A673 (cell line): ENCODE measurements around the gene C20orf96. TPM values are rescaled to one million over a fixed set of nuclear protein-coding genes. Genes with fewer than 3 reads are reported as not detected.
"Not testable (repeated sequence)": the region's sequence is repeated elsewhere in the genome, so short reads cannot be mapped to it uniquely, and the experiment has no call there.

Experiments
- BruUV-seq: library from RNA; stranded (reverse); fragments of 400-500 nt; replicated peaks from 2 replicates; lab custom pipeline; 2021; lab: Mats Ljungman, UMichigan
- CTCF ChIA-PET: fragments of 300-600 bp; sonication (Branson Sonifier 250); formaldehyde crosslinking; loops from one replicate; lab custom pipeline; 2022; ENCODE audit warnings: antibody characterized with exemption; lab: Charles Lee
- POLR2A ChIA-PET: fragments of 300-600 bp; sonication (Branson Sonifier 250); formaldehyde crosslinking; loops from one replicate; lab custom pipeline; 2022; ENCODE audit warnings: antibody characterized with exemption; ENCODE audit not compliant: low non-redundant PET; lab: Charles Lee
- DNase-seq: peaks from one replicate; pipeline ENCODE4 v3.0.0-alpha.2; 2015; ENCODE audit warnings: low spot score
- H3K27ac ChIP-seq: fragments of 200-600 bp; sonication (generic); 2 replicates; pipeline ENCODE4 v1.5.1; 2016; ENCODE audit warnings: mixed run types, low read depth, mild to moderate bottlenecking, mixed read lengths, antibody characterized with exemption, low read length; ENCODE audit not compliant: poor library complexity, severe bottlenecking
- H3K27me3 ChIP-seq: fragments of 200-600 bp; sonication (generic); replicated peaks from 2 replicates; pipeline ENCODE4 v1.6.1; 2017; ENCODE audit warnings: mixed run types, low read depth, mild to moderate bottlenecking, mixed read lengths, antibody characterized with exemption, low read length; ENCODE audit not compliant: insufficient read depth, poor library complexity
- H3K36me3 ChIP-seq: fragments of 200-600 bp; sonication (generic); 2 replicates; pipeline ENCODE4 v1.6.1; 2016; ENCODE audit warnings: mixed run types, mild to moderate bottlenecking, mixed read lengths, antibody characterized with exemption, low read length; ENCODE audit not compliant: insufficient read depth, poor library complexity, severe bottlenecking
- H3K4me1 ChIP-seq: fragments of 200-600 bp; sonication (generic); 2 replicates; pipeline ENCODE4 v1.6.1; 2017; ENCODE audit warnings: mixed run types, mild to moderate bottlenecking, mixed read lengths, antibody characterized with exemption, low read length; ENCODE audit not compliant: insufficient read depth, poor library complexity, severe bottlenecking
- H3K4me3 ChIP-seq: fragments of 200-600 bp; sonication (generic); 2 replicates; pipeline ENCODE4 v1.5.1; 2016; ENCODE audit warnings: low read depth, mixed run types, mild to moderate bottlenecking, mixed read lengths, low read length; ENCODE audit not compliant: poor library complexity, severe bottlenecking
- H3K9me3 ChIP-seq: fragments of 200-600 bp; sonication (generic); 2 replicates; pipeline ENCODE4 v1.6.1; 2016; ENCODE audit warnings: mixed run types, low read depth, mild to moderate bottlenecking, mixed read lengths, antibody characterized with exemption, low read length; ENCODE audit not compliant: poor library complexity, severe bottlenecking
- CTCF ChIP-seq: fragments of 300-800, 200-600 bp; sonication (generic); conservative IDR thresholded peaks from 2 replicates; pipeline ENCODE4 v1.5.1; 2017; ENCODE audit warnings: low read depth, mild to moderate bottlenecking, antibody characterized with exemption, low read length, moderate library complexity, mixed read lengths
- EZH2 ChIP-seq: fragments of 200-600 bp; sonication (generic); IDR thresholded peaks from 2 replicates; pipeline ENCODE4 v1.6.1; 2017; ENCODE audit warnings: borderline replicate concordance, low read depth, mild to moderate bottlenecking, mixed read lengths, antibody characterized with exemption, low read length; ENCODE audit not compliant: poor library complexity, severe bottlenecking
- intact Hi-C: fragments of 100-400 bp; cut with micrococcal nuclease; formaldehyde crosslinking; loops from one replicate; pipeline ENCODE4 v1.10.0; 2022; ENCODE audit not compliant: unreplicated experiment
- total RNA-seq: library from RNA; stranded (reverse); gene quantifications from 2 replicates; pipeline ENCODE4 v1.2.3, GENCODE V29; 2021

The C20orf96 gene
- total RNA-seq, 1 experiment from 2014 or later: 21.7 TPM

DNA sequence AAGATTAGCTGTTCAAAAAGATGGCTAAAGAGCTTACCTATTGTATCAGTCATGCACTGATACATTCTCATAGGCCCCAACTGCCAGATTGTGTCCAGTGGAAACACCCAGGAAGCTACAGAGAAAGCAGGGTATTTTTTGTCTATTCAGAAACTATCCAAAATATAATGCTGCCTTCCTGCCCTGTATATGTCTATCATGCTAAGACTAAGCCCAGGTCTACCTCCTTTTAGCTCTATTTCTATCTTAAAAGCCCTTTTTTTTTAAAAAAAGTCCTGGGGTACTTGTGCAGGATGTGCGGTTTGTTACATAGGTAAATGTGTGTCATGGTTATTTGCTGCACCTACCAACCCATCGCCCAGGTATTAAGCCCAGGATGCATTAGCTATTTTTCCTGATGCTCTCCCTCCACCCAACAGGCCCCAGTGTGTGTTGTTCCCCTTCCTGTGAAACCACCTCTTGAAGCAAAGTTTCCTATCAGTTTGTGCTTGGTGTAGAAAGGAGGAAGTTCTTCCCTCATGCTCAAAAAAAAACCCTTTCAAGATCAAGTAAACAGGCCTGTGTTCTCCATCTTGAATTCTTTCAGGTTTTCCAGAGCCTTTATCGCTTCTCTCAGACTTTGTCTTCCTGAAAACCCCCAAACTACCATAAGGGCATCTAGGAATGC, 63.0 kb downstream of the C20orf96 start:
- Histone ChIP-seq H3K27me3 (no peaks in the 10 kb centered on the region), H3K4me1 (no peaks in the 10 kb centered on the region), H3K9me3 (no peaks in the 10 kb centered on the region), H3K4me3 (no peak overlapping the region), H3K36me3 (no peaks in the 10 kb centered on the region), H3K27ac (no peak overlapping the region)
- TF ChIP-seq CTCF (no peak), EZH2 (no peak)
- ChIA-PET CTCF (no interaction called here), POLR2A (no interaction called here)
- DNase-seq: no peak
- intact Hi-C loops: no loop called here
- BruUV-seq: no TSS peak

DNA sequence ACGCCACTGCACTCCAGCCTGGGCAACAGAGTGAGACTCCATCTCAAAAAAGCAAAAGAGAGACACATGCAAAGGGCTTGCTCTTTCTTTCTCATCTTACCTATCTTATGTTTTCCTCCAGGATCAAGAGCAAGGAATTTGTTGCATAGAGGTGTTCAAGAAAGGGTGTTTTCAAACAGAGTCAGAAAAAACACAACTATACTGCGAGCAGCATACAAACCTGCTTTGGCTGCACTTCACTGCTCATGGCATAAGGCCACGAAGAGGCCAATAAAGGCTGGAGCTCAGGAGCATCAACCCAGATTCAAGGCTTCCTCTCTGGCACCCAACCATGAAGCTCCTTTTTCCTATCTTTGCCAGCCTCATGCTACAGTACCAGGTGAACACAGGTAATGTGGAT, 63.6 kb downstream of the C20orf96 start, which contains the start of gene DEFB129:
DEFB129 (plus strand) TSS at position 301 of the 400 bp plus-strand sequence; CDS start at position 332, 31 bp downstream.
- BruUV-seq: no TSS peak

DNA sequence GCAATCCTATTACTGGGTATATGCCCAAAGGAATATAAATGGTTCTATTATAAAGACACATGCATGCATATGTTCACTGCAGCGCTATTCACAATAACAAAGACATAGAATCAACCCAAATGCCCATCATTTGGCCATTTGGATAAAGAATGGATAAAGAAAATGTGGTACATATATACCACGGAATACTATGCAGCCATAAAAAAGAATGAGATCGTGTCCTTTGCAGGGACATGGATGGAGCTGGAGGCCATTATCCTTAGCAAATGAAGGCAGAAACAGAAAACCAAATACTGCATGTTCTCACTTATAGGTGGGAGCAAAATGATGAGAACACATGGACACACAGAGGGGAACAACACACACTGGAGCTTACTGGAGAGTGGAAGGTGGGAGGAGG, 64.7 kb downstream of the C20orf96 start:
- CTCF ChIA-PET: not testable (repeated sequence)

More for the DNA sequence above, 63.6 kb downstream of the C20orf96 start, which contains the start of gene DEFB129:
- POLR2A ChIA-PET: no interaction called here
- no peak for TF ChIP-seq CTCF
- no peak for TF ChIP-seq EZH2
- Histone ChIP-seq H3K27me3 (no peaks in the 10 kb centered on the region), H3K9me3 (no peaks in the 10 kb centered on the region), H3K4me1 (no peaks in the 10 kb centered on the region), H3K27ac (no peak within 1 kb of the TSS), H3K4me3 (no peak within 1 kb of the TSS), H3K36me3 (no peaks in the 10 kb centered on the region)
- CTCF ChIA-PET: no interaction called here
- intact Hi-C loops: no loop called here
- DNase-seq: no peak

More for the DNA sequence above, 64.7 kb downstream of the C20orf96 start:
- DNase-seq, H3K27me3 ChIP-seq, H3K9me3 ChIP-seq, BruUV-seq, intact Hi-C loops, H3K4me3 ChIP-seq, H3K4me1 ChIP-seq, H3K36me3 ChIP-seq, H3K27ac ChIP-seq, POLR2A ChIA-PET: not testable (repeated sequence)
